Calu3 (cell line): Measurements from ENCODE around the gene PRR20B. TPM values are rescaled to one million over a fixed set of nuclear protein-coding genes. Genes with fewer than 3 reads are reported as not detected.
"Not testable (repeated sequence)": the region's sequence is repeated elsewhere in the genome, so short reads cannot be mapped to it uniquely, and the experiment has no call there.

Source experiments
- Bru-seq: library from RNA; stranded (reverse); fragments of 400-500 nt; gene quantifications from one replicate; lab custom pipeline; 2021; lab: Mats Ljungman, UMichigan
- BruChase-seq, 2 experiments: library from RNA; stranded (reverse); fragments of 400-500 nt; gene quantifications; one replicate each; lab custom pipeline; 2021; lab: Mats Ljungman, UMichigan
- BruUV-seq: library from RNA; stranded (reverse); fragments of 400-500 nt; replicated peaks from 2 replicates; lab custom pipeline; 2021; lab: Mats Ljungman, UMichigan
- CTCF ChIA-PET: fragments of 300-600 bp; sonication (Branson Sonifier 250); formaldehyde crosslinking; loops from one replicate; lab custom pipeline; 2022; ENCODE audit warnings: antibody characterized with exemption; lab: Charles Lee
- DNase-seq: peaks from one replicate; pipeline ENCODE4 v3.0.0; 2022
- H3K27ac Mint-ChIP-seq: one replicate; pipeline ENCODE4 v1.8.0; 2022; ENCODE audit warnings: mixed read lengths; ENCODE audit not compliant: unreplicated experiment
- H3K27me3 Mint-ChIP-seq: one replicate; pipeline ENCODE4 v1.8.0; 2022; ENCODE audit warnings: mixed read lengths; ENCODE audit not compliant: unreplicated experiment
- H3K36me3 Mint-ChIP-seq: one replicate; pipeline ENCODE4 v1.8.0; 2022; ENCODE audit warnings: mild to moderate bottlenecking, moderate library complexity, mixed read lengths; ENCODE audit not compliant: insufficient read depth, unreplicated experiment
- H3K4me1 Mint-ChIP-seq: one replicate; pipeline ENCODE4 v1.8.0; 2022; ENCODE audit warnings: mild to moderate bottlenecking, low read depth, mixed read lengths; ENCODE audit not compliant: unreplicated experiment
- H3K4me3 Mint-ChIP-seq: one replicate; pipeline ENCODE4 v1.8.0; 2022; ENCODE audit warnings: mild to moderate bottlenecking, low read depth, moderate library complexity, mixed read lengths; ENCODE audit not compliant: unreplicated experiment
- H3K9me3 Mint-ChIP-seq: one replicate; pipeline ENCODE4 v1.8.0; 2022; ENCODE audit warnings: low read depth, mixed read lengths; ENCODE audit not compliant: unreplicated experiment
- intact Hi-C: fragments of 100-400 bp; cut with micrococcal nuclease; formaldehyde crosslinking; loops from one replicate; pipeline ENCODE4 v1.10.0; 2022; ENCODE audit not compliant: unreplicated experiment
- long read RNA-seq: library from polyadenylated mRNA; stranded (forward); transcript quantifications from one replicate; pipeline ENCODE4 v2.0.0, GENCODE V29; 2022
- total RNA-seq: library from RNA; stranded (reverse); gene quantifications from 2 replicates; pipeline ENCODE4 v1.2.3, GENCODE V29; 2022
- TF ChIP-seq, protein P1 (sequence below): fragments of 200-600 bp; IDR thresholded peaks from one replicate; pipeline ENCODE4 v1.8.0; 2022; ENCODE audit warnings: antibody characterized with exemption; ENCODE audit not compliant: unreplicated experiment

The PRR20B gene
- total RNA-seq (not detected in 2 replicates), Bru-seq, nascent RNA (not detected), BruChase-seq, experiment 1, labeled RNA remaining after a 6-hour chase (not detected), BruChase-seq, experiment 2, labeled RNA remaining after a 2-hour chase (not detected)
- long read RNA-seq, result 0 reads

DNA sequence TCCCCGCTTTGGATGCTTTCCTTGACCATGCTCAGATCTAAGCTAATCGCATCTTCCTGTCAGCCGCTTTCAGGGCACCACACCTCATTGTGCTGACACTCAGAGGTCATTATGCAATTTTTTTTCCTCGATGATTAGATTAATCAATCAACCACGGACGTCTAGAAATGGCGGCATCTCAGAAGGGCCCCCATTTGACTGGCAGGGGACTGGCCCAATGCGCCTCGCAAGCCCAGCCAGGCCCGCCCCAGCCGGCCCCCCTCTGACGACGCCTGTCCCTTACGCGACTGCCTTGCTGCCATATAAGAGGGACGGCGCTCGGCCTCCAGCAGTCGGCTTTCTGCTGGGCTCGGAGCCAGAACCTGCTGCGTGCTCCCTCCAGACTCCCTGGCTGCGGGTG, at the start of gene PRR20B:
Gene PRR20B (plus strand): TSS at position 301 of the 400 bp plus-strand sequence. CDS start 387 bp downstream, outside the sequence.
- H3K4me3 Mint-ChIP-seq, H3K36me3 Mint-ChIP-seq, DNase-seq, H3K4me1 Mint-ChIP-seq, BruUV-seq, H3K27me3 Mint-ChIP-seq, H3K27ac Mint-ChIP-seq, intact Hi-C loops, CTCF ChIA-PET, H3K9me3 Mint-ChIP-seq: not testable (repeated sequence)

DNA sequence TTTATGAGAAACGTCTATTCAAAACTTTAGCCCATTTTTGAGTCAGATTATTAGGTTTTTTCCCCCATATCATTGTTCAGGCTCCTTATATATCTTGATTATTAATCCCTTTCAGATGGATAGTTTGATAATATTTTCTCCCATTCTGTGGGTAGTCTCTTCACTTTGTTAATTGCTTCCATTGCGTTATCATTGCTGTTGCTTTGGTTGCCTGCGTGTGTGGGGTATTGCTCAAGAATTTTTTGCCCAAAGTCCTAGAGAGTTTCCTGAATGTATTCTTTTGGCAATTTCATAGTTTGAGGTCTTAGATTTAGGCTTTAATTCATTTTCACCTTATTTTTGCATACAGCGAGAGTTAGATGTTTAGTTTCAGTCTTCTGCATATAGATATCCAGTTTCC, 32.3 kb upstream of the PRR20B start:
- no peaks in the 10 kb centered on the region for H3K27me3 Mint-ChIP-seq

DNA sequence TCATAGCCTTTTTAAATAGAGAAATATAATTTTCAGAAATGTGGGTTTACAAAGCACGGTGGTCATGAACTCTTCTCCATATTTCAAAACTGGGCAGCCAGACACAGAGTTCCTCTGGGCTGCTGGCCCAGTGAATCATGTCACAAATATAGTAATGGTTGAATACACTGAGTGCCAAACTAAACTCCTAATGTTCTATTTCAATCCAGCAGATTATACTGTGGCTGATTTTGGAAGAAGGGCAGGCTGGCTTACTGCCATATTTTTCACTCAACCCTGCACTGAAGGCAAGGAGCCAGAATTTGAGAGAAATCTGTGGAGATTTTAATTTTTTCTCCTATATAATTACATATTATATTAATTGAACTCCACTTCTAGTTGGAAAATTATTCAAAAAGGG, 23.6 kb upstream of the PRR20B start:
- no peak overlapping the region for H3K4me3 Mint-ChIP-seq

More for the DNA sequence above, 32.3 kb upstream of the PRR20B start:
- Mint-ChIP-seq H3K36me3 (no peaks in the 10 kb centered on the region), H3K27ac (no peak overlapping the region), H3K4me3 (no peak overlapping the region), H3K9me3 (no peaks in the 10 kb centered on the region), H3K4me1 (no peaks in the 10 kb centered on the region)
- TF ChIP-seq, protein P1, sequence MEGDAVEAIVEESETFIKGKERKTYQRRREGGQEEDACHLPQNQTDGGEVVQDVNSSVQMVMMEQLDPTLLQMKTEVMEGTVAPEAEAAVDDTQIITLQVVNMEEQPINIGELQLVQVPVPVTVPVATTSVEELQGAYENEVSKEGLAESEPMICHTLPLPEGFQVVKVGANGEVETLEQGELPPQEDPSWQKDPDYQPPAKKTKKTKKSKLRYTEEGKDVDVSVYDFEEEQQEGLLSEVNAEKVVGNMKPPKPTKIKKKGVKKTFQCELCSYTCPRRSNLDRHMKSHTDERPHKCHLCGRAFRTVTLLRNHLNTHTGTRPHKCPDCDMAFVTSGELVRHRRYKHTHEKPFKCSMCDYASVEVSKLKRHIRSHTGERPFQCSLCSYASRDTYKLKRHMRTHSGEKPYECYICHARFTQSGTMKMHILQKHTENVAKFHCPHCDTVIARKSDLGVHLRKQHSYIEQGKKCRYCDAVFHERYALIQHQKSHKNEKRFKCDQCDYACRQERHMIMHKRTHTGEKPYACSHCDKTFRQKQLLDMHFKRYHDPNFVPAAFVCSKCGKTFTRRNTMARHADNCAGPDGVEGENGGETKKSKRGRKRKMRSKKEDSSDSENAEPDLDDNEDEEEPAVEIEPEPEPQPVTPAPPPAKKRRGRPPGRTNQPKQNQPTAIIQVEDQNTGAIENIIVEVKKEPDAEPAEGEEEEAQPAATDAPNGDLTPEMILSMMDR, result no peak
- intact Hi-C loops, result no loop called here
- DNase-seq, result no peak
- BruUV-seq, result no TSS peak
- CTCF ChIA-PET, result no interaction called here

DNA sequence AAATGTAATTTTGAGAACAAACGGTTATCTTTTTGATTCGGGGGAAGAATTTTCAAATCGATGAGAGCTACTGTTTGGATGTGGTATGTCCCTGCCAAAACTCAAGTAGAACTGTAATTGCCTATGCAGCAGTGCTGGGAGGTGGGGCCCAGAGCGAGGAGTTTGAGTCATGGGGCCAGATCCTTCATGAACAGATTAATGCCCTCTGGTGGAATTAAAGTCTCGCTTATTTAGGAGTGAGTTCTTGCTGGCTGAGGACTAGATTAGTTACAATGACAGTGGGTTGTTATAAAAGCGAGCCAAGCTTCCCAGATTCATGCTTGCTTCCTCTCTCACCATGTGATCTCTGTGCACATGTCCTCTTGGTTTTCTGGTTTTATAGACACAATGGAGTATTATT, 18.4 kb upstream of the PRR20B start:
- CTCF ChIA-PET, result no interaction called here
- no TSS peak for BruUV-seq
- H3K27me3 Mint-ChIP-seq, result no peaks in the 10 kb centered on the region
- no peak overlapping the region for H3K27ac Mint-ChIP-seq
- intact Hi-C loops, result no loop called here
- no peaks in the 10 kb centered on the region for H3K36me3 Mint-ChIP-seq
- no peak for DNase-seq
- H3K4me1 Mint-ChIP-seq, result no peaks in the 10 kb centered on the region
- no peaks in the 10 kb centered on the region for H3K9me3 Mint-ChIP-seq
- TF ChIP-seq, protein P1, result no peak
- no peak overlapping the region for H3K4me3 Mint-ChIP-seq

More for the DNA sequence above, 23.6 kb upstream of the PRR20B start:
- Mint-ChIP-seq H3K9me3 (no peaks in the 10 kb centered on the region), H3K27ac (no peak overlapping the region), H3K36me3 (no peaks in the 10 kb centered on the region), H3K27me3 (no peaks in the 10 kb centered on the region), H3K4me1 (no peaks in the 10 kb centered on the region)
- BruUV-seq, result no TSS peak
- intact Hi-C loops, result no loop called here
- CTCF ChIA-PET, result no interaction called here
- TF ChIP-seq, protein P1, result no peak
- no peak for DNase-seq

DNA sequence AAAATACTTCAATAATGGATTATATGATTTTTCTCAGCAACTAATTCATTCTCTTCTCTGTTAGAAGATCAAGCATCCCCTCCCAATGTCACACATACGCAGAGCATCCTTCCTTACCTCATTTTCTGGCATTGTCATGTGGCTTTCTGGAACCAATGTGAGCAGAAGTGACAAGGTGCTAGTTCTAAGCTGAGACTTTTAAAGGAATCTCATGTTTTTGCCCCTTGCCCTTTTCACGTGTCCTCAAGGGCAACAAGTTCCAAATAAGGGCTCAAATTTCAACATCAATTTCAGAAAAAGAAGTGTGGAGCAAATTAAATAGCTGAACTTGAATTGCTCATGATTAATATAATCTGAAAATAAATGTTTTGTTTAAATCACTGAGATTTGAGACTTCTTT, 11.2 kb upstream of the PRR20B start:
- CTCF ChIA-PET, result no interaction called here
- intact Hi-C loops, result no loop called here
- Mint-ChIP-seq H3K27ac (no peak overlapping the region), H3K4me3 (no peak overlapping the region), H3K9me3 (peaks cover 2% of the 10 kb centered on the region), H3K4me1 (no peaks in the 10 kb centered on the region), H3K27me3 (no peaks in the 10 kb centered on the region), H3K36me3 (no peaks in the 10 kb centered on the region)
- TF ChIP-seq, protein P1, result no peak
- no TSS peak for BruUV-seq
- DNase-seq, result no peak
